Breast epithelium (tissue), 4 donors: ENCODE data around the gene TIAM1. TPM values are rescaled to one million over a fixed set of nuclear protein-coding genes. Genes with fewer than 3 reads are reported as not detected.

Experiments
- DNase-seq, 2 donors: peaks; one replicate each; pipeline ENCODE4 v3.0.0-alpha.2; 2019; ENCODE audit warnings: low spot score in 2 of 2
- H3K27ac ChIP-seq, 2 donors: fragments of 200-600 bp; sonication (generic) in 1 of 2; one replicate each; pipeline ENCODE4 v1.5.1; 2016 to 2019; ENCODE audit warnings: mild to moderate bottlenecking in 1 of 2
- H3K27me3 ChIP-seq, 2 donors: fragments of 200-600 bp; sonication (generic) in 1 of 2; one replicate each; pipeline versions ENCODE4 v1.5.1 to v1.6.0; 2017 to 2019; ENCODE audit warnings: control low read depth in 1 of 2, mild to moderate bottlenecking in 1 of 2
- H3K36me3 ChIP-seq: fragments of 200-600 bp; one replicate; pipeline ENCODE4 v1.5.1; 2019
- H3K4me1 ChIP-seq, 2 donors: fragments of 200-600 bp; sonication (generic); one replicate each; pipeline ENCODE4 v1.5.1; 2016 to 2019; ENCODE audit warnings: control low read depth in 1 of 2
- H3K4me3 ChIP-seq, 3 donors: fragments of 200-600 bp; sonication (generic); 1 replicate in 2 of 3; 2 replicates in 1 of 3; pipeline ENCODE4 v1.5.1; 2016 to 2019; ENCODE audit warnings: mild to moderate bottlenecking in 3 of 3, moderate library complexity in 2 of 3
- H3K9me3 ChIP-seq, 2 donors: fragments of 200-600 bp; sonication (generic) in 1 of 2; one replicate each; pipeline ENCODE4 v1.5.1; 2016 to 2019; ENCODE audit warnings: control low read depth in 1 of 2
- CTCF ChIP-seq, 3 donors: fragments of 450-650 bp; IDR thresholded peaks; one replicate each; pipeline ENCODE4 v1.5.1; 2016 to 2017; ENCODE audit warnings: antibody characterized with exemption in 3 of 3, mild to moderate bottlenecking in 3 of 3, moderate library complexity in 3 of 3
- POLR2A ChIP-seq: fragments of 450-650 bp; IDR thresholded peaks from one replicate; pipeline ENCODE4 v1.6.1; 2016; ENCODE audit warnings: antibody characterized with exemption, mild to moderate bottlenecking, moderate library complexity
- POLR2AphosphoS5 ChIP-seq, 3 donors: sonication (generic); formaldehyde crosslinking; IDR thresholded peaks; one replicate each; pipeline ENCODE4 v1.6.1; 2017; ENCODE audit warnings: antibody characterized with exemption in 3 of 3
- intact Hi-C: fragments of 100-400 bp; cut with DNase I; formaldehyde crosslinking; loops from one replicate; pipeline ENCODE4 v1.15.1; 2023; ENCODE audit warnings: low total_unique reads
- total RNA-seq, 3 donors: library from RNA; depleted of rRNA; stranded (reverse); fragments of >200 nt; gene quantifications; one replicate each; pipeline ENCODE4 v1.1.0, GENCODE V29; 2016

The TIAM1 gene
- total RNA-seq, 3 donors from 2014 or later: 10.6 to 17.7 (median 11.8) TPM

DNA sequence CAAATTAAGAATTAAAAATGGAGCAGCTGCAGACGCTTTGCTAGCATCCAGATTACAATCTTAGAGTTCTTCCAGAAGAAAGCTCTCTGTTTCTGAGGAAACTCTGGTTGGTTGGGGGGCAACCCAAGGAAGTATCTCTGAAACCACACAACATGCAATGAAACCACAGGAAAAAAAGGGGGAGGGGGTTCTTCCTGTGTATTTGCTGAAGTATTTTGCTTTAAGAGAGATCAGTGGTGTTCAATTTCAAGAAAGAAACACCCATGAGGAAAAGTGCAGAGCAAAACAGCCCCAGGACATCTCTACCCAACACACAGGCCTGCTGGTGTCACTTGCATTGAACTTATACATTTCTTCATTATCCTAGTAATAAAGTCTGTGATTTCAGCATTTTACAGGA is 19.7 kb upstream of the TIAM1 start:
- Histone ChIP-seq H3K4me3 (no peak overlapping the region), H3K36me3 (no peaks in the 10 kb centered on the region), H3K27me3 (no peaks in the 10 kb centered on the region), H3K4me1 (no peaks in the 10 kb centered on the region), H3K9me3 (peaks cover 0 to 4% of the 10 kb centered on the region in 2 donors), H3K27ac (no peak overlapping the region)
- no peak for DNase-seq
- intact Hi-C loops: no loop called here
- TF ChIP-seq CTCF (IDR thresholded peaks at IDR 0.05) (no peak), POLR2A (no peak), POLR2AphosphoS5 (IDR thresholded peaks at IDR 0.05) (no peak)

- no peaks in the 10 kb centered on the region for H3K27me3 ChIP-seq
- no peak for DNase-seq
- TF ChIP-seq POLR2AphosphoS5 (IDR thresholded peaks at IDR 0.05): no peak
- TF ChIP-seq POLR2A: no peak
- TF ChIP-seq CTCF (IDR thresholded peaks at IDR 0.05): no peak
Observed at GRCh38 chr21:31360717-31361116, 16.7 kb upstream of the TIAM1 start.

DNA sequence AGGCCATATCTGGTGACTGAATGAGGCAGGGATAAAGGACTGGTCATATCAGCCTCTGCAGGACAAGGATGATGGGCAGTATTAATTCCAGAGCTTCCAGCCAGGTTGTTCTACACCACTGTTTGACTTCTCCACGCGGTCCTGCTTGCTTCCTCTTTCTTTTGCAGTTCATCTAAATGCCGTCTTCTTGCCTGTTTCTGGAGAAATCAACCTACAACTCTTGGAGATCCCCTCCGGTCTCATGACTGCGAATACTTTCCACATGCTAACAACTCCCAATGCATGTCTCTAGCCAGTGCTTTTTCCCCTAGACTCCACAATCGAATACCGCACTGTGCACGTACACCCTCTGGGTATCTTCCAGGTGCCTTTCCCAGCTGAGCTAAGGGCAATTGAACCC is 14.1 kb upstream of the TIAM1 start:
- TF ChIP-seq POLR2AphosphoS5 (IDR thresholded peaks at IDR 0.05): no peak
- no peak for TF ChIP-seq CTCF (IDR thresholded peaks at IDR 0.05)
- TF ChIP-seq POLR2A: no peak
- H3K27me3 ChIP-seq: no peaks in the 10 kb centered on the region
- H3K27ac ChIP-seq: no peak overlapping the region
- no peaks in the 10 kb centered on the region for H3K36me3 ChIP-seq
- no peaks in the 10 kb centered on the region for H3K4me1 ChIP-seq
- H3K4me3 ChIP-seq: no peak overlapping the region
- intact Hi-C loops: no loop called here
- H3K9me3 ChIP-seq: peaks cover 0 to 4% of the 10 kb centered on the region in 2 donors
- DNase-seq: no peak

More at GRCh38 chr21:31360717-31361116, 16.7 kb upstream of the TIAM1 start:
- Histone ChIP-seq H3K36me3 (no peaks in the 10 kb centered on the region), H3K9me3 (peaks cover 0 to 4% of the 10 kb centered on the region in 2 donors), H3K27ac (no peak overlapping the region), H3K4me1 (no peaks in the 10 kb centered on the region), H3K4me3 (no peak overlapping the region)
- intact Hi-C loops: no loop called here

DNA sequence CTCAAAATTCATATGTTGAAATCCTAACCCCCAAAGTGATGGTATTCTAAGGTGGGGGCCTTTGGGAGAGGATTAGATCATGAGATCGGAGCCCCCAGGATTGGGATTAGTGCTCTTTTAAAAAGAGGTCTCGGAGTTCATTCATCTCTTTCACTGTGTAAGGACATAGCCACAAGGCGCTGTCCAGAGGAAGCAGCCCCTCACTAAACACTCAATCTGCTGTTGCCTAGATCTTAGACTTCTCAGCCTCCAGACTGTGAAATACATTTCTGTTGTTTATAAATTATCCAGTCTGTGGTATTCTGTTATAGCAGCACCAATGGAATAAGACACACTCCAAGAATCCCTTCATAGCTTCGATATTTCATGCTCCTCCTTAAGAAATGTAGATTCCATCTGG is 12.4 kb upstream of the TIAM1 start:
- no peak for DNase-seq

More for the DNA sequence above, 12.4 kb upstream of the TIAM1 start:
- H3K36me3 ChIP-seq: no peaks in the 10 kb centered on the region
- H3K27ac ChIP-seq: no peak overlapping the region
- peaks cover 0 to 4% of the 10 kb centered on the region in 2 donors for H3K9me3 ChIP-seq
- no peak overlapping the region for H3K4me3 ChIP-seq
- intact Hi-C loops: no loop called here
- no peak for TF ChIP-seq CTCF (IDR thresholded peaks at IDR 0.05)
- no peak for TF ChIP-seq POLR2A
- no peak for TF ChIP-seq POLR2AphosphoS5 (IDR thresholded peaks at IDR 0.05)
- H3K27me3 ChIP-seq: no peaks in the 10 kb centered on the region
- no peaks in the 10 kb centered on the region for H3K4me1 ChIP-seq
